ENCODE data around the gene INO80E.
"Not testable (repeated sequence)": the region's sequence is repeated elsewhere in the genome, so short reads cannot be mapped to it uniquely, and the experiment has no call there.

Gene INO80E, protein sequence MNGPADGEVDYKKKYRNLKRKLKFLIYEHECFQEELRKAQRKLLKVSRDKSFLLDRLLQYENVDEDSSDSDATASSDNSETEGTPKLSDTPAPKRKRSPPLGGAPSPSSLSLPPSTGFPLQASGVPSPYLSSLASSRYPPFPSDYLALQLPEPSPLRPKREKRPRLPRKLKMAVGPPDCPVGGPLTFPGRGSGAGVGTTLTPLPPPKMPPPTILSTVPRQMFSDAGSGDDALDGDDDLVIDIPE

DNA sequence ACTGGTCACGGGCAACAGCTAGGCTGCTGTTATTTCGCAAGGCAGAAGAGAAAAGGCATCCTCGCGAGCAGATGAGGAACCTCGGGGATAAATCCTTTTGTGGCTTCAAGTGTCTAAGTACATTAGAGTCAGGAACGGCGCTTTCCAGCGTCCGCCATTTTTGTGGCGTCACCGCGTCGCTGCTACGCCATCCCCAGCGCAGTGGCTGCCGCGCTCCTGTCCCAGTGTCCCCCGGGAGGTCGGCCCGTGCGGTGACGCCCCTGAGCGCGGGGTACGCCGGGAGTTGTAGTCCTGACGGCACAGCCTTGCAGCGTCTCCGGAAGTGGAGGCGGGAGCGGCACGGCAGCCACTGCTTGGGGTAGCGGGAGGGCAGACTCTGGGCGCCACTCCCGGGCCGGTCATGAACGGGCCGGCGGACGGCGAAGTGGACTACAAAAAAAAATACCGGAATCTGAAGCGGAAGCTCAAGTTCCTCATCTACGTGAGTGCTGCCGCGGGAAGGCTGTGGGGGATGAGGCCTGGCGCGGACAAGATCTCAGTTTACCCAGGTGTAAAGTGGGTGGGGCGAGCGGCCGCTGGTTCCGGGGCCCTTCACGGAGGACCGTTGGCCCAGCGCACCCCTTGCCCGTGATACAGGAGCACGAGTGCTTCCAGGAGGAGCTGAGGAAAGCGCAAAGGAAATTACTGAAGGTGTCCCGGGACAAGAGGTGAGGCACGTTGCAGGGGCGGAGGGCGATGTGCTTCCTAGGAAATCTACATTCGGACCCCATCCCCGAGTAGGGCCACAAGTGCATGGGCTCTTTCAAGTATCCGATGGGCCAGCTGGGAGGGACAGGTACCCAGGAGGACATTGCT lies at the start of gene INO80E:
TSS of gene INO80E (plus strand) at position 331 of the 855 bp plus-strand sequence. CDS start at position 401, 70 bp downstream.
- DNase-seq: peak; percentile 89 to 98

DNA sequence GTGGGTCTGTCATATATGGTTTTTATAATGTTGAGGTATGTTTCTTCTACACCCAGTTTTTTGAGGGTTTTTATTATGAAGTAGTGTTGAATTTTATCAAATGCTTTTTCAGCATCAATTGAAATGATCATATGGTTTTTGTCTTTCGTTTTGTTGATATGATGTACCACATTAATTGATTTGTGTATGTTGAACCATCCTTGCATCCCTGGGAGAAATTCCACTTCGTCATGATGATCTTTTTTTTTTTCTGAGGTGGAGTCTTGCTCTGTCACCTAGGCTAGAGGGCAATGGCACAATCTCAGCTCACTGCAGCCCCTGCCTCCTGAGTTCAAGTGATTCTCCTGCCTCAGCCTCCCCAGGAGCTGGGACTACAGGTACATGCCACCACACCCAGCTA lies 48.1 kb upstream of the INO80E start:
- no peak for DNase-seq

DNA sequence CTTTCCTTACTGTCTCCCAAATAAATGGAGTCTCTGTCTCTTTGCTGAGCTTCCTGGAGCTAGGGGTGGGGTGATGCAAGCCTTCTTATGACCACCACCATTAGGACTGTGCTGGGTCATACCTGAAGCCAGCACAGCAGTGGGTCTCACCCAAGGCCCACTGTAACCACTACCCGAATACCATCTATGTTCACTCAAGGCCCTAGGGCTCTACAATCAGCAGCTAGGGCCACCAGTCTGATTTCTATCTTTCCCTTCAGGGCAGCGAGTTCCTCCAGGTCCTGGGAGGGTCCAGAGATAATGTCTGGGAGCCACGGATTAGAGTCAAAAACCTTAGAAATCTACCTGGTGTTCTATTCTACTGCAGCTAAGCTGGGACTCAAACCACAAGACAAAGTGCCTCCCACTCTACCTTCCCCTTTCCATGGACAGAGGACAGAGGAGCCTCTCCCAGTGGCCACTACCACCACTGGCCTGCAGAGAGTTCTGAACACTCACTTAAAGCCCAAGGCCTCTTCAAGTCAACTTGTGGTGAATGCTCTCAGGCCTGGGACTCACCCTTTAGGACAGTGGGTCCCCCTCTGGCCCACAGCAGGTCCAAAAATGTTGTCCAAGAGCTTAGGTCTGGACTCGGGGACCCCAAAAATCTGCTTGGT lies 45.1 kb upstream of the INO80E start:
- DNase-seq: no peak

DNA sequence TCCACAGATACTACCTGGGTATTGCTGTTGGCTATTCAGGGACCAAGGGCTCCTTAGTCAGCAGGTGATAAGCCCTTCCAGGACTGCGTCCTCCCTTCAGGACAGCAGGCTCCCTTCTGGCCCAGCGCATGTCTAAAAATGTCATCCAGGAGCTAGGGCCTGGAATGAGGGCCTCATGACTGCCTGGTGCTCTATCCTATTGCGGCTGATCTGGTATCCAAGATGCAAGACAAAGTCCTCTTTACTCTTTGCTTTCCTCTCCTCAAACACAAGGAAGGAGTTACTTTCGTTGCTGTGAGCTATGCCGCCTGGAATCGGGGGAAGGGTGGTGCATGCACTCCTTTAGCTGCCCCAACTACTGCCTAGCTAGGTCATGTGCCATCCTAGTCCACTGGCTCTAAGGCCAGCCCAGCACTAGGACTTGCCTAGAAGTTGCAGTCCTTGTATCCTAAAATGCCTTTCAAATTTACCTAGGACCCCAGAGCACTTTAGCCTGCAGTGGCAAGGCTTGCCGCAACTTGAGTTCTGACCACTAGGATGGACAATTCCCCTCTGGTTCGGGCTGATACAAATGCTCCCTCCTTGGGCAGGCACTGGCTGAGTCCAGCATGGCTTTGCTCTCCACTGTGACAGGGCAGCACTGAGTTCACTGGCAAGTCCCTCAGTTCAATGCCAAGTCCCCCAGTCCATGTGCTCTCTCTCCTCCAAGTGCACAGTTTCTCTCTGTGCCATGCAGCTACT lies 44.2 kb upstream of the INO80E start:
- DNase-seq: no peak

DNA sequence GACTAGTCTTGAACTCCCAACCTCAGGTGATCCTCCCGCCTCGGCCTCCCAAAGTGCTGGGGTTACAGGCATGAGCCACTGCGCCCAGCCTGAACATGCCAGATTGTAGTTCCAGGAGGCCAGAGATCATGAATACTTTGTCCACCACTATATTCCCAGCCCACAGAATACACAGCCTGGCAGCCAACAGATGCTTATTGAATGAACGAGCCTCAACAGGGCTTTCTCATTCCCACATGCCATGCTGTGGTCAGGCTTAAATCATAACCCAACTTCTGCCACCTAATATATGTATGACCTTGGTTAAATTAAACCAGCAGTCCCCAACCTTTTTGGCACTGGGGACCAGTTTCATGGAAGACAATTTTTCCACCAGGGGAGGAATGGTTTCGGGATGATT lies 37.3 kb upstream of the INO80E start:
- DNase-seq: no peak

DNA sequence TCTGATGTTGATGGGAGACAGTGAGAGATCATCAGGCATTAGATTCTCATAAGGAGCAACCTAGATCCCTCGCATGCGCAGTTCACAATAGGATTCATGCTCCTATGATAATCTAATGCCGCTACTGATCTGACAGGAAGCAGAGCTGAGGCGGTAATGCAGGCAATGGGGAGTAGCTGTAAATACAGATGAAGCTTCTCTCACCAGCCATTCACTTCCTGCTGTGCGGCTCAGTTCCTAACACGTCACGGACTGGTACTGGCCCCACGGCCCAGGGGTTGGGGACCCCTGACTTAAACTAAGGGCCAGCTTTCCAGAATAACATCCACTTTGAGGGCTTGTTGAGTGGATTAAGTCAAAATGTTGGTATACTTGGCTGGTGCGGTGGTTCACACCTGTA lies 36.7 kb upstream of the INO80E start:
- DNase-seq: no peak

DNA sequence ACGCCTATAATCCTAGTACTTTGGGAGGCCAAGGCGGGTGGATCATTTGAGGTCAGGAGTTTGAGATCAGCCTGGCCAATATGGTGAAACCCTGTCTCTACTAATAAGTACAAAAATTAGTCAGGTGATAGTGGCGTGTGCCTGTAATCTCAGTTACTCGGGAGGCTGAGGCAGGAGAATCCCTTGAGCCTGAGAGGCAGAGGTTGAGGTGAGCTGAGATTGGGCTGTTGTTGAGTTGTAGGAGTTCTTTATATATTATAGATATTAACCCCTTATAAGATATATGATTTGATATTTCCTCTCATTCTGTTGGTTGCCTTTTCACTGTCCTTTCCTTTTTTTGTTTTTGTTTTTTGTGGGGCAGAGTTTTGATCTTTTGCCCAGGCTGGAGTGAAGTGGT lies 36.2 kb upstream of the INO80E start:
- DNase-seq: not testable (repeated sequence)

DNA sequence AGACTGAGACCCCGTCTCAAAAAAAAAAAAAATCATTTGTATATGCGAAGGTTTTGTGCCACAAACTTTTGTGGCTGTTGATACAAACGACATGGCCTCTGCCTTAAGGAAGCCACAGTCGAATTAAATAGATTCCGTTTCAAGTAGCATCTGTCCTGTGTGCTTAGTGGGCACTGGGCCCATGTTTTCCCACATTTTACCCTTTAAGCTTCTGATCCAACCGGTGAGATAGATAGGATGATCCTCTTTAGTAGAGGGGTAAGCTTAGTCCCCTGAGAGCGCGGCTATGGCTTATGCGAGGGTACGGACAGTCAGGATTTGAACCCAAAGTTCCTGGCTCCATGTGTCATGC lies 34.9 kb upstream of the INO80E start:
- no peak for DNase-seq

DNA sequence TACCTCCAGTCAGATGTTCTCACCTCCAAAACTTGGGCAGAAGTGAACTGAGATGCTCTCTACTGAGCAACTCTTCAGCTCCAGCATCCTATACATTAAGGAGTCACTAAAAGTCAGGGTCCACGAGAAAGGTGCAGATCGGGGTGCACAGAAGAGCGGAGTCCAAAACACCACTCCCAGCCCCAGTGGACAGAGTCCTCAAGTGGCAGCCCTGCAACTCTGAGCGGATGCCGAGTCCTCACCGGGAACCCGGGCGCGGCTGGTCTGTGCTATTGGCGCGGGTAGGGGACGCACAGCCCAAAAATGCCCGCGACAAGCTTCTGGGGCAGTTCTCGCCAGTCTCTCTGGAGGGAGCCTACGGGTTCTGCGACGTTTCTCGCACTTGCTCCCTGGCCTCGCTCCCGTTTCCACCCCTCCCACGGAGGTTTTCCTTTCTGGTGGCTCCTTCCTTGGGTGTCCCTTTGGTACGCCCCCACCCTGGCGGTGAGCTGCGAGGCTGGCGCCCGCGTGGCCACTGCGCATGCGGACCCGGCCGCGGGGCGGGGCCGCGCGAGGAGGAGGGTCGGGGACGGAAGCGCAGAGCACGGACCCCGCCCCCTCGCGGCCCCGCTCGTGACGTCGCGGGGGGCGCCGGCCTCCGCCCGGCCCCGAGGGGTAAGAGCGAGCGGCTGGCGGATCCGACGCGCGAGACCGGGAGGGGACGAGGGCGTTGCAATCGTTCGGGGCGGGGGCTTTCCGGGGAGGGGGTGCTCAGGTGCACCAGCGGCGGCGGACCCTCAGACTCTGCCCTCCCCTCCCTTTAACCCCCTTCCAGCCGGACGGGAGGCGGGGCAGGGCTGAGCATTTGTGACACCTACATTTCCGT lies 34.3 kb upstream of the INO80E start, which contains the start of gene TMEM219:
TSS of gene TMEM219 (plus strand) at position 601 of the 865 bp plus-strand sequence. CDS start 1,065 bp downstream, outside the sequence.
- peak; percentile 63 to 92 for DNase-seq

DNA sequence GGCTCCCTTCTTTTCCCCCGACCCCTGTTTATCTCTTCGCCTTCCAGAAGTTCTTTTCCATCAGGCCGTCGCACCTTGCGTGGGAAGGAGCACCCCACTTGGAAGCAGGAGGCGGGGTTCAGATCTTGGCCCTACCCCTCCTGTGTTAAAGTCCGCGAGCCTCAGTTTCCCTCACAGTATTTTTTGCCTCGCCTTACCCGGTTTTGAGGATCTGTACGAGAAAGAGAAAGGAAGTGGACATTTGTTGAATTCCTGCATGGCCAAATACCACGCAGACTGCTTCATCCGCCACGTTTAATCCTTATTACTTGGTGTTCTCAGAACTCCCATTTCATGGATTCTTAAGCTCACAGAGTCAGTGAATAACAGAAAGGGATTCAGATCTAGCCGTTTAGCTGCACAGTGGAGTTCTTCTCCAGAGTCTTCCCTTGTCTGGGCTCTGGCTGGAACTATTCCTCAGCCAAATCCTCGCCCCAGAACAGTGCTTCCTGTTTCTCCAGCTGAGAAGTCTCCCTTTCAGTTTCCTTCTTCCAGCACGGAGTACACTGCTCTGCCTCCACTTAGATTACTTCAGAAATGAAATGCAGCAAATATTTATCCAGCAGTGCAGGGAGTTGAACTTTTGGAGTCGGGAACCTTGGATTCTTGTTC lies 33.6 kb upstream of the INO80E start:
- DNase-seq: no peak

DNA sequence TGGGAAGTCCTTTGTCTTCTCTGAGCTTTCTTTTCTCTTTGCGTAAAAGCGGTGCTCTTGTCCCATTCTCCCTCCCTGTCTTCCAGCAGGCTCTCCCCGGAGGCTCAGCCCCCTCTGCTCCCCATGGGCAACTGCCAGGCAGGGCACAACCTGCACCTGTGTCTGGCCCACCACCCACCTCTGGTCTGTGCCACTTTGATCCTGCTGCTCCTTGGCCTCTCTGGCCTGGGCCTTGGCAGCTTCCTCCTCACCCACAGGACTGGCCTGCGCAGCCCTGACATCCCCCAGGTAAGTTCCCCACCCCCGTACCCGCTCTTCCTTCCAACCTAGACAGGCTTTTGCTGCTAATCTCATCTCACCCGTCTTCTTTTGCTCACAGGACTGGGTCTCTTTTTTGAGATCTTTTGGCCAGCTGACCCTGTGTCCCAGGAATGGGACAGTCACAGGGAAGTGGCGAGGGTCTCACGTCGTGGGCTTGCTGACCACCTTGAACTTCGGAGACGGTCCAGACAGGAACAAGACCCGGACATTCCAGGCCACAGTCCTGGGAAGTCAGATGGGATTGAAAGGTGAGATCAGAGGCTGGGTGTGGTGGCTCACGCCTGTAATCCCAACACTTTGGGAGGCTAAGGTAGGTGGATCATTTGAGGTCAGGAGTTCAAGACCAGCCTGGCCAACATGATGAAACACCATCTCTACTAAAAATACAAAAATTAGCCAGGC lies 32.9 kb upstream of the INO80E start:
- no peak for DNase-seq

DNA sequence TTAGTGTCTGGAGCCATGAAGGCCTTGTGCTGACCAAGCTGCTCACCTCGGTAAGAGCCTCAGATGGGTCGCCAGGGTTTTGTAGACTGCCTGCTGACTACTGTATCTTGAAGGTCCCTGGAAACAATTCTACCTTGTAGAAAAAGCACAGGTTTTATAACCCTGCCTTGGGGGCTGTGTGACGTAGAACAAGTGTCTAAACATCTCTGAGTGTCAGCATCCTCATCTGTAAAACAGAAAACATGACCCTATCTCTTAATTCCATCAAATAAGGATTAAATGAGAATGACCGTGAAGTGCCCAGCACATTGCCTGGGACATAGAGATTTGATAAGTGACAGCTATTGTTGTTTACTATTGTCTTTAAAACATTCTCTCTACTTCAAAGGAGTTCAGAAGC lies 27.8 kb upstream of the INO80E start:
- DNase-seq: no peak

DNA sequence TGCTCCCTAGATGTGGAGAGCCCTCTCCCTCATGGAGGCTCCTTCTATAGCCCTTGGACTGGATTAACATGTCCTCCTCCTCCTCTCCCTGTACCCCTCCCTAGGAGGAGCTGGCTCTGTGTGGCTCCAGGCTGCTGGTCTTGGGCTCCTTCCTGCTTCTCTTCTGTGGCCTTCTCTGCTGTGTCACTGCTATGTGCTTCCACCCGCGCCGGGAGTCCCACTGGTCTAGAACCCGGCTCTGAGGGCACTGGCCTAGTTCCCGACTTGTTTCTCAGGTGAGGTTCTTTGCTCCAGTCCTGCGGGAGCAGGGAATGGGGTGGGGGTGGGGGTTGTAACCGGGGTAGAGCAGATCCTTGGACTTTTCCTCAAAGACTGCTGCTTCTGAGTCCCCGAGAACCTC lies 24.7 kb upstream of the INO80E start:
- no peak for DNase-seq

DNA sequence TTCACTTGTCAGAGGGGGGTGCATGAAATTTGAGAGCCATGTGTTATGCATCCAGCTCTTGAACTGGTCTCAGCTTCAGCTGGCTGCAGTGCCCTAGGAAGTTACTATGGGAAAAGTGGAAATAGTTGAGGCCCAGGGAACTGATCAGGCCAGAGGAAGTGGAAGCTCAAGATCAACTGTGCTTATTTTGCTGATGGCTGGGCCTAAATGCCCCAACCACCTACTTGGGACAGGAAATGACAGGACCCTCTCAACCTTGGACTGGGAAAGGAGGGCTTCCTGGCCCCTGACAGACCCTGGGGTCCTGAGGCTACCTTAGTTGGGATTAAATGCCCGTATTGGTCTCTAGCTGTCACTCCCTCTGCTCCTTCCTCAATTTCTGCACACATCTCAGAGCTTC lies 23.5 kb upstream of the INO80E start:
- no peak for DNase-seq

DNA sequence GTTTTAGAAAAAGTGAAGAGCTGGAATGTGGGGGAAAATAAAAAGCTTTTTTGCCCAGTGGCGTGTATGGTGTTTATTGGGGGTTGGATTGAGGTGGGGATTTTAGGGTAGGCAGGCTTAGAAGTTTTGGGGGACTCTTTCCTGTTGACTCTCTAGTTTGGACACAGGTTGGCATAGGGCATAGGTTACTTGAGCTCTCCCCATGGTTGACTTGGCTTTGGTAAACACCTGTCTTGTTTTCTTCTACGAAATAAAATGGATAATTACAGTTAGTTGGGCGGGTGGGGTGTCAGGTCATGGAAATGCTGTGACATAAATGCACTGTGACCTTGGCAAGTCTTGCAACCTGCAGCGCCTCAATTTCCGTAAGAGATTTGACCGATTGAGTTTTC lies 23.1 kb upstream of the INO80E start:
- DNase-seq: no peak

DNA sequence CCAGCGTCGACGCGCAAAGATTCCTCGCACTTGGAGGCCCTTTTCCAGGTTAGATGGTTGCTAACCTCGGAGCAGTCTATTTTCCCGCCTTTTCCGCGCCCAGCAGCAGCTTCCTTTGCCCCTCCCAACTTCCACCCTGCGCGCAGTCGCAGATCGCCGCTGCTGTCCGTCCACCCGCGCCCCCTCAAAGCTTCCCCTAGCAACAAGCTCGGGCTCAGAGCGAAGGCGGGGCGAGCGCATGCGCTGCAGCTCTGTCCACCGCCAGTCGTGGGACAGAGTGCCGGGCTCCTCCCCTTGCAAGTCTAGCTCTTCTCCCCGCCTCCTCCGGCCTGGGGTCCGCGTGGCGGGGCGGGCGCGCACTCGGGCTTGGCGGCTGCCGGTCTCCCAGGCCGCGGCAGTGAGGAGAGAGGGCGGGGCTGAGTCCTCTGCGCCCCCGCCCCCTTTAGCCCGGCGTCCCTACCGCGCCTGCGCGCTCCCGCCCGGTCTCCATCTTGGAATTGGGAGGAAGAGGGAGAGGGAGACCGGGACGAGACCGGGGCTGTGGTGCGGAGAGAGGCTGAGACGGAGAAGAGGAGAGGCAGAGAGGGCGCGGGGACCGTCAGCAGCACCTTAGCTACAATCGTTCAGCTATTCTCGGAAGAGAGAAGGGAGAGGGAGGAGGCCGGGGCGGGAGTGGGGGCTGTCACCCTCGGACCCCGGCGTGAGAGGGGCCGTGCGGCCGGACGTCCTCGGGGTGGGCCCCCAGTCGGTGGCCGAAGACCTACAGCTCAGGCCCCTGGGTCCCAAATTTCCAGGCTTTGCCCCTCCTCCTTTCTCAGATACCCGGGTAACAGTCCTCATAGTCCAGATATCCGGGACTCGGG lies 22.4 kb upstream of the INO80E start, which contains the start of gene TAOK2:
TSS of gene TAOK2 (plus strand) at position 485 of the 863 bp plus-strand sequence. CDS start 3,905 bp downstream, outside the sequence.
- peak; percentile 97 to 99 for DNase-seq

DNA sequence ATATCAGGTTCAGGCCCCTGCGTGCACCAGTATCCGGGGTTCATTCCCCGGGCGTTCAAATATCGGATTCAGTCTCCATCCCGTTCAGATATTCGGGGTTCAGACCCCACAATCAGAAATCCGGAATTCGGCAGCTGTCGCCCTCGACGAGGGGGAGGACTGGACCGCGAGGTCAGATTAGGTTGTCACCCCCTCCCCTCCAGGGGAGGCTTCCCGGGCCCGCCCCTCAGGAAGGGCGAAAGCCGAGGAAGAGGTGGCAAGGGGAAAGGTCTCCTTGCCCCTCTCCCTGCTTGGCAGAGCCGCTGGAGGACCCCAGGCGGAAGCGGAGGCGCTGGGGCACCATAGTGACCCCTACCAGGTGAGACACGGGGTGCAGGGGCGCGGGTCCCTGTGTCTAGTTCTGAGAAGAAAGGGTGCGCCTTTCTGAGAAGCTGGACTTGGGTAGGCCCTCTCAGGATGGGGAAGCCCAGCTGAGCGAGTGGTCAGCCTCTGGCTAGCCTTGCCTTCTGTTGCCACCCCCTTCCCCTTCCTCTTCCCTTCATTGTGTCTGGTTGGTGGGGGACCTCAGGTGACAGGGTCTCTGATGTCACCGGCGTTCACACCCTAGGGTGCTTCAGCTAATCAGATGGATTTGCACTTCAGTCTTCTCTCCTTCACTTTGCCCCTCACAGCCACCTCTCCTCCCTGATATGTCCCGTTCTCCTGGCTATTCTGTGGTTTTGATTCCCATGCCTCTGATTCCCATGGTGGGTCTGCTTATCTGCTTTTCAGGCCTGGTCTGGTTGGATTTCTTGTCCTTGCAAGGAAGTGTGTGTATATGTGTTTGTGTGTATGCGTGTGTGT lies 21.5 kb upstream of the INO80E start:
- no peak for DNase-seq

DNA sequence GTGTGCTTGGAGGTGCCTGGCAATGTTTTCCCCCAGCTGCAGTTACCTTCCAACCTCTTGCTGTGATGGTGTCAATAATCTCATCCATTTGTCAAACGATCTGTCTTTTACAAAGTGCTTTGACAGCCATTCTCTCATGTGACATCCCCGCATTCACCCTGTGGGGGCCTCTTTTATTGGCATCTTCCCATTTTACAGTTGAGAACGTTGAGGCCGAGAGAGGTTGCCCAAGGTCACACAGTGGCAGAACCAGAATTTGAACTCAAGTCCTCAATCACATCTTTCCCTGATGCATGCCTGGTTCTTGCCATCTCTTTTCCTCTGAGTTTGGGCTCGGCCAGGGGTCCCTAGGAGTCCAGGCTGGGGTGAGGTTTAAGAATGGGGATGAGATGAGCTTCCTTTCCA lies 20.9 kb upstream of the INO80E start:
- DNase-seq: no peak
